ENCODE data around the gene MYOZ3. TPM values are rescaled to one million over a fixed set of nuclear protein-coding genes. Genes with fewer than 3 reads are reported as not detected.

The MYOZ3 gene
- total and polyA plus RNA-seq, 2 of the 8 experiments (the other 6 are each of a cell fraction or from before 2014, with no cell fraction given) = 9.6 to 19.1 TPM

- no peak overlapping the region for H2BK20ac ChIP-seq (ENCODE audit: low read length)
- H3K9ac ChIP-seq (replicated peaks in 1 of 4; ENCODE audit: extremely low read depth in 1 of 4, low read depth in 3 of 4, low read length in 3 of 4) = no peak overlapping the region
- H3K23me2 ChIP-seq (ENCODE audit: low read depth, low read length) = no peaks in the 10 kb centered on the region
- H2BK5ac ChIP-seq (ENCODE audit: low read depth, low read length) = no peak overlapping the region; the same call in 1 of the 2 replicates
- no peak overlapping the region for H2BK12ac ChIP-seq (ENCODE audit: low read depth, low read length)
- ChIA-PET POLR2A (ENCODE audit: partially characterized antibody) (interaction anchor here (1.0 to 1.1 kb wide), 2 partner anchors 9 to 23 kb away, joined by 3 to 4 read pairs; no protein-coding TSS in a partner anchor), CTCF (ENCODE audit: partially characterized antibody) (interaction anchor here (1.0 to 20.1 kb wide), 9 partner anchors 3 to 87 kb away, joined by 3 to 303 read pairs (median 4); partner anchors contain the start of genes MYOZ3 and SYNPO)
- H3K56ac ChIP-seq (replicated peaks; ENCODE audit: insufficient read length, low read depth, low read length) = no peak overlapping the region
- H3K79me2 ChIP-seq (ENCODE audit: control insufficient read depth in 1 of 2, insufficient read depth in 2 of 2, low read length in 2 of 2) = no peaks in the 10 kb centered on the region
- no peak overlapping the region for H2BK15ac ChIP-seq (ENCODE audit: low read length)
- H3K4me1 ChIP-seq (replicated peaks in 1 of 4; ENCODE audit: control insufficient read depth in 3 of 4, insufficient read depth in 4 of 4, low read length in 3 of 4) = peaks cover 0 to 6% (median 4%) of the 10 kb centered on the region in 4 experiments; a peak in 4 of 7 replicates
- no peak overlapping the region for H4K91ac ChIP-seq (replicated peaks; ENCODE audit: insufficient read length, low read length)
- H2AFZ ChIP-seq (ENCODE audit: low read length) = no peak overlapping the region
- 87% methylated on average over 16 of the region's 16 CpGs; no CpG with 5 or more reads in 1 of the 2 experiments for WGBS, 2 experiments (ENCODE audit: extremely low coverage in 1 of 2, insufficient coverage in 1 of 2, insufficient read length in 1 of 2, insufficient replicate concordance in 2 of 2, low coverage in 1 of 2, low lambda C conversion rate in 2 of 2, missing lambda C conversion rate in 1 of 2)
- H3K23ac ChIP-seq (ENCODE audit: insufficient read length) = no peak overlapping the region
- H3K36me3 ChIP-seq (ENCODE audit: control insufficient read depth in 2 of 4, insufficient read depth in 4 of 4, low read length in 3 of 4) = no peaks in the 10 kb centered on the region
- DNase-seq (ENCODE audit: low read depth in 1 of 2, low spot score in 2 of 2) (no peak), FAIRE-seq (no peak)
- no peaks in the 10 kb centered on the region for H3K79me1 ChIP-seq (ENCODE audit: low read depth, low read length)
- no peak overlapping the region for H2AK5ac ChIP-seq (ENCODE audit: low read depth, low read length)
- no peak overlapping the region for H3K18ac ChIP-seq (ENCODE audit: extremely low read depth, low read length)
- no peak overlapping the region for H3K4ac ChIP-seq (replicated peaks; ENCODE audit: insufficient read length, low read depth, low read length)
- no peak overlapping the region for H2BK120ac ChIP-seq (replicated peaks; ENCODE audit: low read depth, low read length)
- H3K27ac ChIP-seq (ENCODE audit: low read depth, low read length) = no peak overlapping the region
- H4K20me1 ChIP-seq (replicated peaks in 1 of 2; ENCODE audit: control insufficient read depth in 1 of 2, insufficient read depth in 2 of 2, low read length in 2 of 2) = no peaks in the 10 kb centered on the region
- peak overlapping the region; percentile 15; the same call in 1 of the 2 replicates for H4K8ac ChIP-seq (ENCODE audit: extremely low read depth, insufficient read depth, low read length)
- no peak overlapping the region for H3K4me2 ChIP-seq (ENCODE audit: insufficient read depth in 1 of 2, low read depth in 2 of 2, low read length in 2 of 2)
- H3K14ac ChIP-seq (ENCODE audit: insufficient read length) = no peak overlapping the region
- H3K4me3 ChIP-seq (ENCODE audit: extremely low read depth in 1 of 4, insufficient read depth in 2 of 4, low read depth in 3 of 4, low read length in 4 of 4) = no peak overlapping the region
- no peaks in the 10 kb centered on the region for H3K9me3 ChIP-seq (ENCODE audit: insufficient read depth in 2 of 2, low read depth in 1 of 2, low read length in 1 of 2)
- no peak overlapping the region for H4K5ac ChIP-seq (ENCODE audit: insufficient read length, low read depth, low read length)
- H3K27me3 ChIP-seq (replicated peaks in 1 of 4; ENCODE audit: control insufficient read depth in 3 of 4, extremely low read depth in 1 of 4, insufficient read depth in 3 of 4, low read length in 3 of 4) = no peaks in the 10 kb centered on the region
- TF ChIP-seq MAFK (IDR thresholded peaks at IDR 0.05; ENCODE audit: low read depth, low read length) = no peak
- TF ChIP-seq JUN (IDR thresholded peaks at IDR 0.05; ENCODE audit: low read depth, low read length) = no peak
- no peak for TF ChIP-seq TAF7 (optimal IDR thresholded peaks at IDR 0.05; ENCODE audit: borderline replicate concordance, low read depth, low read length)
- TF ChIP-seq BACH1 (IDR thresholded peaks at IDR 0.05; ENCODE audit: low read length) = no peak
- TF ChIP-seq EP300 (IDR thresholded peaks at IDR 0.05; ENCODE audit: borderline replicate concordance in 1 of 2, low read depth in 2 of 2, low read length in 2 of 2) = no peak
- TF ChIP-seq YY1 (IDR thresholded peaks at IDR 0.05; ENCODE audit: low read depth, low read length) = no peak
- TF ChIP-seq CBX8 (IDR thresholded peaks at IDR 0.05; ENCODE audit: borderline replicate concordance, low read depth, low read length) = no peak
- TF ChIP-seq KDM1A (IDR thresholded peaks at IDR 0.05; ENCODE audit: borderline replicate concordance, low read length) = no peak
Observed at GRCh38 chr5:150648294-150649107, 12.6 kb upstream of the MYOZ3 start.
